GM23248 (cell line): ENCODE results near the gene CENATAC. TPM values are rescaled to one million over a fixed set of nuclear protein-coding genes. Genes with fewer than 3 reads are reported as not detected.
"Not testable (repeated sequence)": the region's sequence is repeated elsewhere in the genome, so short reads cannot be mapped to it uniquely, and the experiment has no call there.

Source experiments
- DNase-seq: peaks from one replicate; pipeline ENCODE4 v3.0.0-alpha.2; 2015
- H2AFZ ChIP-seq: fragments of 200-600 bp; sonication (generic); 2 replicates; pipeline ENCODE4 v1.6.1; 2016; ENCODE audit warnings: antibody characterized with exemption
- H3F3A ChIP-seq: fragments of 200-600 bp; sonication (generic); 2 replicates; pipeline ENCODE4 v1.6.1; 2016; ENCODE audit warnings: mild to moderate bottlenecking, antibody characterized with exemption, mixed run types; ENCODE audit not compliant: insufficient read depth
- H3K27ac ChIP-seq: fragments of 200-600 bp; sonication (generic); 2 replicates; pipeline ENCODE4 v1.5.1; 2016; ENCODE audit warnings: mild to moderate bottlenecking
- H3K27me3 ChIP-seq: fragments of 200-600 bp; sonication (generic); replicated peaks from 2 replicates; pipeline ENCODE4 v1.6.1; 2016; ENCODE audit warnings: mild to moderate bottlenecking; ENCODE audit not compliant: insufficient read depth
- H3K36me3 ChIP-seq: fragments of 200-600 bp; sonication (generic); 2 replicates; pipeline ENCODE4 v1.6.1; 2016; ENCODE audit warnings: low read depth, mild to moderate bottlenecking
- H3K4me1 ChIP-seq: fragments of 200-600 bp; sonication (generic); 2 replicates; pipeline ENCODE4 v1.6.1; 2016; ENCODE audit warnings: mild to moderate bottlenecking; ENCODE audit not compliant: insufficient read depth
- H3K4me2 ChIP-seq: fragments of 200-600 bp; sonication (generic); one replicate; pipeline ENCODE4 v1.6.1; 2016; ENCODE audit warnings: mild to moderate bottlenecking; ENCODE audit not compliant: unreplicated experiment
- H3K4me3 ChIP-seq: fragments of 200-600 bp; sonication (generic); 2 replicates; pipeline ENCODE4 v1.5.1; 2016; ENCODE audit warnings: mild to moderate bottlenecking
- H3K79me2 ChIP-seq: fragments of 200-600 bp; sonication (generic); 2 replicates; pipeline ENCODE4 v1.6.1; 2016; ENCODE audit warnings: mild to moderate bottlenecking; ENCODE audit not compliant: insufficient read depth
- H3K9ac ChIP-seq: fragments of 200-600 bp; sonication (generic); 2 replicates; pipeline ENCODE4 v1.6.1; 2016; ENCODE audit warnings: mild to moderate bottlenecking
- H3K9me2 ChIP-seq: fragments of 200-600 bp; sonication (generic); 2 replicates; pipeline ENCODE4 v1.6.1; 2016; ENCODE audit warnings: mixed run types, mild to moderate bottlenecking, moderate library complexity; ENCODE audit not compliant: insufficient read depth
- H3K9me3 ChIP-seq: fragments of 200-600 bp; sonication (generic); one replicate; pipeline ENCODE4 v1.6.1; 2017; ENCODE audit warnings: low read depth
- H4K20me1 ChIP-seq: fragments of 200-600 bp; sonication (generic); 2 replicates; pipeline ENCODE4 v1.6.0; 2016; ENCODE audit not compliant: insufficient read depth
- EZH2 ChIP-seq: fragments of 200-600 bp; sonication (generic); IDR thresholded peaks from 2 replicates; pipeline ENCODE4 v1.6.1; 2018; ENCODE audit warnings: antibody characterized with exemption, mild to moderate bottlenecking; ENCODE audit not compliant: insufficient read depth, poor library complexity, severe bottlenecking
- EZH2phosphoT487 ChIP-seq: fragments of 200-600 bp; sonication (generic); IDR thresholded peaks from 2 replicates; pipeline ENCODE4 v1.6.1; 2018; ENCODE audit warnings: antibody characterized with exemption, moderate library complexity, mild to moderate bottlenecking, low read depth; ENCODE audit not compliant: insufficient read depth
- WGBS, 2 experiments: methylation state at CpG; one replicate each; pipeline ENCODE4 v1.1.6; 2015 to 2017; ENCODE audit warnings: low lambda C conversion rate in 2 of 2, low coverage in 1 of 2; ENCODE audit errors: missing lambda C conversion rate in 2 of 2; 5-methylcytosine and 5-hydroxymethylcytosine counted together
- in situ Hi-C: fragments of 300-500 bp; cut with MboI; formaldehyde crosslinking; loops from 2 replicates; pipeline ENCODE4 v1.15.0; 2020
- polyA plus RNA-seq: library from polyadenylated mRNA; unstranded; fragments of >200 nt; fragmentation: Nextera tagmentation; extraction: Ambion mirVana; gene quantifications from 2 replicates; pipeline ENCODE4 v1.2.1, GENCODE V29; 2016
- total RNA-seq: library from RNA; depleted of rRNA; stranded (reverse); fragments of >200 nt; shearing (Covaris generic); gene quantifications from 2 replicates; pipeline ENCODE4 v1.2.3, GENCODE V29; 2014; rRNA removed

The CENATAC gene
- total RNA-seq (15.3 and 19.3 TPM in 2 replicates), polyA plus RNA-seq (10.4 and 13.1 TPM in 2 replicates)

GRCh38 chr11:118997627-118998387 lies at the start of gene CENATAC:
TSS of gene CENATAC (plus strand) at chr11:118998138. CDS start at chr11:118998198, 60 bp downstream.
- Histone ChIP-seq H3K27me3 (no peaks in the 10 kb centered on the region), H3K79me2 (peaks cover 61% of the 10 kb centered on the region), H3K27ac (peak within 1 kb of the TSS; percentile 75), H3K9ac (peak within 1 kb of the TSS; percentile 82), H3K4me2 (peak within 1 kb of the TSS; percentile 99), H4K20me1 (no peaks in the 10 kb centered on the region), H3F3A (peaks cover 34% of the 10 kb centered on the region), H3K4me3 (peak within 1 kb of the TSS; percentile 90), H3K9me2 (no peaks in the 10 kb centered on the region), H2AFZ (peak within 1 kb of the TSS; percentile 99), H3K36me3 (peaks cover 20% of the 10 kb centered on the region), H3K9me3 (no peaks in the 10 kb centered on the region), H3K4me1 (peaks cover 26% of the 10 kb centered on the region)
- peak; percentile 96 for DNase-seq
- in situ Hi-C loops = no loop called here
- WGBS, 2 experiments = 1% methylated on average over 46 to 54 of the region's 54 CpGs
- TF ChIP-seq EZH2phosphoT487 = no peak
- no peak for TF ChIP-seq EZH2

DNA sequence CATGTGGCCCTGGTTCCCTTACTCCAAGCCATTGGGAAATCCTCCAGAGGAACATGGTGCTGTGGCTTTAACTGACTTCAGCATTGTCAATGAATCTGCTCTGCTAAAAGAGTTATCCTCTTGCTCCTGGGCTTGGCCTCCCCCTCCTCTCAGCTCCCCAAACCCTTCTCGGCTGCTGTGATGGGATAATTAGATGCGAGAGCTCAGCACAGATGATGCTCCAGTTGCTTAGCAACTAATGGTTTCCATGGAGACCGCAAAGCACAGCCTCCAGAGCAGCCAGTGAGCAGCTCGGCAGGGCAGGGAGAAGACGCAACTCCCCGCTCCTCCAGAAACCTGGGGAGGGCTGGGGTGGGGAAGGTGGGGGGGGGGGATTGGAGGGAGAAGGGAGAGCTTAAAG lies 44.7 kb upstream of the CENATAC start:
- Histone ChIP-seq H3K9ac (no peak overlapping the region), H3K4me3 (no peak overlapping the region), H3K79me2 (no peaks in the 10 kb centered on the region), H3F3A (no peaks in the 10 kb centered on the region), H2AFZ (no peak overlapping the region), H3K27me3 (no peaks in the 10 kb centered on the region), H3K36me3 (no peaks in the 10 kb centered on the region), H3K4me1 (no peaks in the 10 kb centered on the region), H3K9me2 (no peaks in the 10 kb centered on the region), H3K27ac (no peak overlapping the region), H4K20me1 (no peaks in the 10 kb centered on the region), H3K9me3 (no peaks in the 10 kb centered on the region), H3K4me2 (no peak overlapping the region)
- in situ Hi-C loops = no loop called here
- WGBS, 2 experiments = 66 to 71% methylated on average over 6 of the region's 6 CpGs
- TF ChIP-seq EZH2 (no peak), EZH2phosphoT487 (no peak)
- no peak for DNase-seq

GRCh38 chr11:118953976-118954375 lies 44.0 kb upstream of the CENATAC start:
- H3K9ac ChIP-seq, H3K4me3 ChIP-seq, H3K27ac ChIP-seq, H3K36me3 ChIP-seq, H3K9me3 ChIP-seq, H2AFZ ChIP-seq, H3K4me1 ChIP-seq, H3F3A ChIP-seq, DNase-seq, H3K4me2 ChIP-seq, H4K20me1 ChIP-seq, in situ Hi-C loops, H3K27me3 ChIP-seq, H3K9me2 ChIP-seq, H3K79me2 ChIP-seq: not testable (repeated sequence)
- 53 to 61% methylated on average over 6 of the region's 6 CpGs for WGBS, 2 experiments

- H2AFZ ChIP-seq = no peak within 1 kb of the TSS
- H3K27me3 ChIP-seq = no peaks in the 10 kb centered on the region; the same call in none of the 2 replicates
- no peaks in the 10 kb centered on the region for H3K9me2 ChIP-seq
- no peaks in the 10 kb centered on the region for H3F3A ChIP-seq
- no peaks in the 10 kb centered on the region for H3K79me2 ChIP-seq
- H4K20me1 ChIP-seq = no peaks in the 10 kb centered on the region
- in situ Hi-C loops = no loop called here
- H3K9me3 ChIP-seq = no peaks in the 10 kb centered on the region
- TF ChIP-seq EZH2 (no peak), EZH2phosphoT487 (no peak)
- no peak within 1 kb of the TSS for H3K4me2 ChIP-seq
- no peak within 1 kb of the TSS for H3K4me3 ChIP-seq
- no peak within 1 kb of the TSS for H3K9ac ChIP-seq
- H3K27ac ChIP-seq = no peak within 1 kb of the TSS
- peak; percentile 90 for DNase-seq
- H3K36me3 ChIP-seq = no peaks in the 10 kb centered on the region
- WGBS, 2 experiments = 5 to 6% methylated on average over 6 to 7 of the region's 7 CpGs
- no peaks in the 10 kb centered on the region for H3K4me1 ChIP-seq
Measured at GRCh38 chr11:118956094-118956846, 41.7 kb upstream of the CENATAC start, which contains the start of gene UPK2. TSS of gene UPK2 (plus strand) at chr11:118956298. CDS start at chr11:118956351, 53 bp downstream.
